Measurements from ENCODE around the gene PRDX6.
"Not testable (repeated sequence)": the region's sequence is repeated elsewhere in the genome, so short reads cannot be mapped to it uniquely, and the experiment has no call there.

Gene PRDX6

DNA sequence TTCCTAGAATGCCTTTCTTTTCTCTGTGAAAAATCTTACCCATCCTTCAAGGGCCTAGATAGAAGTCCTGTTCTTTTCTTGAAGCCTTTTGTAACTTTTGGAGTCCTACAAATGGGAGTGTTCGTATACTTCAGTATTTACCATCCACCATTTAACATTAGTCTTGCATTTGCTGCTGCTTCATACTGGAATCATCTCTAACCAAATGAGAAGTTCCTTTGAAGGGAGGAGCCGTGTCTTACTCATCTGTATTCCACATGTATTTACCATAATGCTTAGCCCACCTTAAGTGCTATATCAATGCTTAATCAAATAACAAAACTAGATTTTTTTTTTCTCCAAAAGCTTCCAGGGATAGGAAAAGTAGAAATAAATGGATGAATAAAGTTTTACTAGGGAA lies 7.1 kb downstream of the PRDX6 start:
- no peak for DNase-seq (ENCODE audit: low read depth)
- H3K4me3 ChIP-seq (ENCODE audit: low read depth, low read length), result no peak overlapping the region

DNA sequence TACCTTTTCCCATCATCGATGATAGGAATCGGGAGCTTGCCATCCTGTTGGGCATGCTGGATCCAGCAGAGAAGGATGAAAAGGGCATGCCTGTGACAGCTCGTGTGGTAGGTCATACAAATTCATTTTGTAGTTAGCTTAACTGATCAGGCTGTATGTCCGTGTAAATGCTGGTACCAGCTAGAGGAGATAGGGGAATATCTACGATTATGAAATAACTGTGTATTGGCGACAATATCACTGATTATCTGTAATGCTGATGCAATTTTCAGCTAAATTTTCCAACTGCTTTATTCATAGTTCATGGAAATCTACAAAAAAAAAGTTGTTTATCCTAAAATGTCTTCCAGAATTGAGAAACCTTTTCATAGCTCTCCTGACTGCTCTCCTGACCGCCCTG lies 8.3 kb downstream of the PRDX6 start:
- no peak for DNase-seq (ENCODE audit: low read depth)
- no peak overlapping the region for H3K4me3 ChIP-seq (ENCODE audit: low read depth, low read length)
- TF ChIP-seq, protein P1, sequence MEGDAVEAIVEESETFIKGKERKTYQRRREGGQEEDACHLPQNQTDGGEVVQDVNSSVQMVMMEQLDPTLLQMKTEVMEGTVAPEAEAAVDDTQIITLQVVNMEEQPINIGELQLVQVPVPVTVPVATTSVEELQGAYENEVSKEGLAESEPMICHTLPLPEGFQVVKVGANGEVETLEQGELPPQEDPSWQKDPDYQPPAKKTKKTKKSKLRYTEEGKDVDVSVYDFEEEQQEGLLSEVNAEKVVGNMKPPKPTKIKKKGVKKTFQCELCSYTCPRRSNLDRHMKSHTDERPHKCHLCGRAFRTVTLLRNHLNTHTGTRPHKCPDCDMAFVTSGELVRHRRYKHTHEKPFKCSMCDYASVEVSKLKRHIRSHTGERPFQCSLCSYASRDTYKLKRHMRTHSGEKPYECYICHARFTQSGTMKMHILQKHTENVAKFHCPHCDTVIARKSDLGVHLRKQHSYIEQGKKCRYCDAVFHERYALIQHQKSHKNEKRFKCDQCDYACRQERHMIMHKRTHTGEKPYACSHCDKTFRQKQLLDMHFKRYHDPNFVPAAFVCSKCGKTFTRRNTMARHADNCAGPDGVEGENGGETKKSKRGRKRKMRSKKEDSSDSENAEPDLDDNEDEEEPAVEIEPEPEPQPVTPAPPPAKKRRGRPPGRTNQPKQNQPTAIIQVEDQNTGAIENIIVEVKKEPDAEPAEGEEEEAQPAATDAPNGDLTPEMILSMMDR (IDR thresholded peaks at IDR 0.05; ENCODE audit: insufficient read depth, low read depth, low read length, missing control alignments), result no peak

More for the DNA sequence above, 7.1 kb downstream of the PRDX6 start:
- TF ChIP-seq, protein P1 (IDR thresholded peaks at IDR 0.05; ENCODE audit: insufficient read depth, low read depth, low read length, missing control alignments), result no peak

DNA sequence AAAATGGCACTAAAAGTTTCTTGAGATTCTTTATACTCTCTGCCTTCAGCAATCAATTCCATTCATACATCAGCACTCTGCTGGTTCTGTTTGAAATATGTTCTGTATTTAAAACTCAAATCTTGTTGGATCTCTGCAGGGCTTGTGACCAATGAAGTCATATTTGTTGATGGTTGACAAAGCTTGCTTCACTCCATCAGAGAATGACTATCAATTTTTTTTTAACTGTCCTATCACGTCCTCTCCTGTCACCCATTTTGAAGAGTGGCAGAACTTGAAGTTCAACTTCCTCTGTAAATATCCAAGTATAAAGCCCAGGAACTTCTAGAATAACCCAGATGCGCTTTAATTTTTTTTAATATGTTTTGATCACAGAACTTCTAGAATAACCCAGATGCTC lies 10.9 kb downstream of the PRDX6 start:
- no peak overlapping the region for H3K4me3 ChIP-seq (ENCODE audit: low read depth, low read length)
- TF ChIP-seq, protein P1 (IDR thresholded peaks at IDR 0.05; ENCODE audit: insufficient read depth, low read depth, low read length, missing control alignments), result no peak
- DNase-seq (ENCODE audit: low read depth), result no peak

DNA sequence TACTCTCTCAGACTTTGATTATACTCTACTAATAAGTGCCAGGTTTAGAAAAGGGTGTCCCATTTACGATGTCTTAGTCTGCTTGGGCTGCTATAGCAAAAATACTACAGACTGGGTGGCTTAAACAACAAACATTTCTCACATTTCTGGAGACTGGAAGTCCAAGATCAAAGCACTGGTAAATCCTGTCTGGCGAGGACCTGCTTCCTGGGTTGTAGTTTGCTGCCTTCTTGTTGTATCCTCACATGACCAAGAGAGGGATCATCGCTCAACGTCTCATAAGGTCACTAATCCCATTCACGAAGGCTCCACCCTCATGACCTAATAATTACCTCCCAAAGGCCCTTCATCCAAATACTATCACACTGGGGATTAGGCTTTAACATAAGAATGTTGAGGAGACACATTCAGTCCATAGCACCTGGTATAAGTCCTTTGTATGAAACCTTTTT lies 12.0 kb downstream of the PRDX6 start:
- TF ChIP-seq, protein P1 (IDR thresholded peaks at IDR 0.05; ENCODE audit: insufficient read depth, low read depth, low read length, missing control alignments), result no peak

DNA sequence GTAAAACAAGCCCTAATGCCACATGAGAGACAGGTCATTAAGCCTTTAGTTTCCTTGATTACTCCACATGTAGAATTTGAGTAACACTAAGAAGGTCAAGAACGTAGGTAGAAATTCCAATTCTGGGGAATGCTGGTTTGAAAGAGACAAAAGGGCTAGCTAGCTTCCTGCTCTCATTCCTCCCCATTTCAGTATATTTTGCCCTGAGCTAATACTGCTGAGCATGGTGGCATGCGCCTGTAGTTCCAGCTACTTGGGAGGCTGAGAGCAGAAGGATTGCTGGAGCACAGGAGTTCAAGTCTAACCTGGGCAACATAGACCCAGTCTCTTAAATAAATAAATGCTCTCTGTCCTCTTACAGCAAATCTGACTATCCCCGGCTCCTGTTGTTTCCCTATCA lies 12.8 kb downstream of the PRDX6 start:
- DNase-seq (ENCODE audit: low read depth), result no peak
- H3K4me3 ChIP-seq (ENCODE audit: low read depth, low read length), result no peak overlapping the region
- TF ChIP-seq, protein P1 (IDR thresholded peaks at IDR 0.05; ENCODE audit: insufficient read depth, low read depth, low read length, missing control alignments), result no peak

More for the DNA sequence above, 12.0 kb downstream of the PRDX6 start:
- H3K4me3 ChIP-seq (ENCODE audit: low read depth, low read length), result no peak overlapping the region
- no peak for DNase-seq (ENCODE audit: low read depth)

DNA sequence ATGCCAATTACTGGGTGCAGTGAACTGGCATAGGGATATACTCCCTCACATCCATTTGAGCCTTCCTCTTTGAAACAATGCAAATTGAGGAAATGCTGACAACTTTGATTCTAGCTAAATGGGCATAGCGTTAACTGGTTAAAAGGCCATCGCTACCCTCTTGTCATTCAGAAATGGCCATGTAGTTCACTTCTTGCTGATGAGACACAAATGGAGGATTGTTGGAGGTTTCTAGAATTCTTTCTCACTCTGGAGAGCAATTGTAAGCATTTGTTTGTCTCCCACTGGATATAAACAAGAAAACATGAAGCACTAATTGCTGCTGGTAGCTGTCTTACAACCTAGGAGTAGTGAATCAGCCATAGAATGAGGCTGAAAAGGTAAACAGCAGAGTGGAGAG lies 14.4 kb downstream of the PRDX6 start:
- no peak overlapping the region for H3K4me3 ChIP-seq (ENCODE audit: low read depth, low read length)
- TF ChIP-seq, protein P1 (IDR thresholded peaks at IDR 0.05; ENCODE audit: insufficient read depth, low read depth, low read length, missing control alignments), result no peak
- no peak for DNase-seq (ENCODE audit: low read depth)

DNA sequence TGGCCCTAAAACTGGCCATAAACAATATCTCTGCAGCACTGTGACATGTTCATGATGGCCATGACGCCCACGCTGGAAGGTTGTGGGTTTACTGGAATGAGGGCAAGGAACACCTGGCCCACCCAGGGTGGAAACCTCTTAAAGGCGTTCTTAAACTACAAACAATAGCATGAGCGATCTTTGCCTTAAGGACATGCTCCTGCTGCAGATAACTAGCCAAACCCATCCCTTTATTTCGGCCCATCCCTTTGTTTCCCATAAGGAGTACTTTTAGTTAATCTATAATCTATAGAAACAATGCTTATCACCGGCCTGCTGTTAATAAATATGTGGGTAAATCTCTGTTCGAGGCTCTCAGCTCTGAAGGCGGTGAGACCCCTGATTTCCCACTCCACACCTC lies 16.0 kb downstream of the PRDX6 start:
- H3K4me3 ChIP-seq (ENCODE audit: low read depth, low read length); DNase-seq (ENCODE audit: low read depth): not testable (repeated sequence)

Measured in GM12865 (cell line).